Loucy (cell line): ENCODE measurements around the gene SLC35G4.

Experiments used
- CTCF ChIP-seq: fragments of 200-600 bp; sonication (generic); conservative IDR thresholded peaks from 2 replicates; pipeline ENCODE4 v1.5.1; 2014; ENCODE audit warnings: mild to moderate bottlenecking, antibody characterized with exemption, low read length
- EZH2phosphoT487 ChIP-seq: fragments of 200-600 bp; IDR thresholded peaks from 2 replicates; pipeline ENCODE4 v1.6.1; 2018; ENCODE audit warnings: antibody characterized with exemption, mild to moderate bottlenecking, moderate library complexity, borderline replicate concordance

- TF ChIP-seq CTCF (no peak), EZH2phosphoT487 (no peak)
These were observed 22.0 kb upstream of the SLC35G4 start for GRCh38 chr18:11587432-11587831.
